ENCODE data around the gene SLC7A8.

DNA sequence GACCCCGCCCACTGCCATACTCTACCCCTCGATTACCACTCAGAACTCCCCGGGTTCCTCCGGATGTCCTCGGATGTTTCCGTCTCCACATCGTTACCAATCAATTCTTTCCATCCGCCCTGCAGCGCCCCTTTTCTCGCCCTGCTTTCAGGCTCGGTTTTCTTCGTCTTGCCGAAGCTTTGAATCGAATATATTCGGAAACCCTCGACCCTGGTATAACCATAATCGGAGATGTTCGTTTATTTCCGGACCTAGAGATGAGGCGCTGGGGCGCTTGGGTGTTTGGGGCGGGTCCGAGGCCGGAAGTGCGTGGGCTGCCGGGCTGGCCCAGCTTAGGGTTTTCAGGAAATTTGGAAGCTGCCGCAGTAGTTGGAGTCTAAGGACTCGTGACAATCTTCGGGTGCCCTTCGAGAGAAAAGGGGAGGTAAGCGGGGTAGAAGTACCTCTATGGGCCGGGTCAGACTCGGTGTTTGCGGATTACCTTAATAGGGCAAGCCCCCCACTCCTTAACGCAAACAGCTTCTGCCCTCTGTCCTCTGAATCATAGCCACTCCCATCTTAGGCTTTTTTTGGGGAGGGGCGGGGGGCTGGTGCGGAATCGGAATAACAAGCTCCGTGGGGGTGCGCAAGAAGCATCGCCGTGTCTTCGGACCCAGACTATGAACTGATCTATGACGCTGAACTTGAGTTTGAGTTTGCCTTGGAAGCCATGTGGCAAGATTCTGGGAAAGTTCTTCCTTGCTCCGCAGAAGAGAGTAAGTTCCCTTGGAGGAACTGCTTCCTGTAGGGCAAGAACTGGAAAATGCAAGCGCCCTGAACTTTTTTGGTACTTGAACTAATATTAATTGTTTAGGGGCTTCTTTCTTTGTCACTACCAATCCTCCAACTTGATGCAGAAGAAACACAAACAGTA, 88.0 kb downstream of the SLC7A8 start, which contains the start of gene C14orf119:
- TF ChIP-seq, protein P1, sequence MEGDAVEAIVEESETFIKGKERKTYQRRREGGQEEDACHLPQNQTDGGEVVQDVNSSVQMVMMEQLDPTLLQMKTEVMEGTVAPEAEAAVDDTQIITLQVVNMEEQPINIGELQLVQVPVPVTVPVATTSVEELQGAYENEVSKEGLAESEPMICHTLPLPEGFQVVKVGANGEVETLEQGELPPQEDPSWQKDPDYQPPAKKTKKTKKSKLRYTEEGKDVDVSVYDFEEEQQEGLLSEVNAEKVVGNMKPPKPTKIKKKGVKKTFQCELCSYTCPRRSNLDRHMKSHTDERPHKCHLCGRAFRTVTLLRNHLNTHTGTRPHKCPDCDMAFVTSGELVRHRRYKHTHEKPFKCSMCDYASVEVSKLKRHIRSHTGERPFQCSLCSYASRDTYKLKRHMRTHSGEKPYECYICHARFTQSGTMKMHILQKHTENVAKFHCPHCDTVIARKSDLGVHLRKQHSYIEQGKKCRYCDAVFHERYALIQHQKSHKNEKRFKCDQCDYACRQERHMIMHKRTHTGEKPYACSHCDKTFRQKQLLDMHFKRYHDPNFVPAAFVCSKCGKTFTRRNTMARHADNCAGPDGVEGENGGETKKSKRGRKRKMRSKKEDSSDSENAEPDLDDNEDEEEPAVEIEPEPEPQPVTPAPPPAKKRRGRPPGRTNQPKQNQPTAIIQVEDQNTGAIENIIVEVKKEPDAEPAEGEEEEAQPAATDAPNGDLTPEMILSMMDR (conservative IDR thresholded peaks at IDR 0.05; ENCODE audit: low read length), result no peak
- TF ChIP-seq EZH2phosphoT487 (IDR thresholded peaks at IDR 0.05; ENCODE audit: borderline replicate concordance, low read depth, low read length), result no peak
